Measurements from ENCODE around the gene JAGN1. TPM values are rescaled to one million over a fixed set of nuclear protein-coding genes. Genes with fewer than 3 reads are reported as not detected.

Gene JAGN1
- polyA plus RNA-seq, 1 donor (not counting 4 experiments of a cell fraction or from before 2014, with no cell fraction given), result 48.0 TPM

- H3K4me1 ChIP-seq (ENCODE audit: control insufficient read depth, extremely low read depth, insufficient read depth, low read length), result peaks cover 43% of the 10 kb centered on the region
- no peaks in the 10 kb centered on the region for H3K9me1 ChIP-seq (ENCODE audit: control insufficient read depth, extremely low read depth, insufficient read depth, low read length)
- no peaks in the 10 kb centered on the region for H3K27me3 ChIP-seq (ENCODE audit: control insufficient read depth, extremely low read depth, insufficient read depth, low read length)
- H3K4me3 ChIP-seq (ENCODE audit: control insufficient read depth in 2 of 3, extremely low read depth in 1 of 3, insufficient read depth in 2 of 3, low read depth in 1 of 3, low read length in 3 of 3), result no peak overlapping the region
- no peak for TF ChIP-seq EZH2 (IDR thresholded peaks at IDR 0.05; ENCODE audit: low read length)
- no peak for TF ChIP-seq CTCF (optimal IDR thresholded peaks at IDR 0.05 in 1 of 3, IDR thresholded peaks at IDR 0.05 in 1 of 3, conservative IDR thresholded peaks at IDR 0.05 in 1 of 3; ENCODE audit: extremely low read depth in 1 of 3, insufficient read depth in 2 of 3, low read length in 3 of 3)
- H4K20me1 ChIP-seq (ENCODE audit: control insufficient read depth, extremely low read depth, insufficient read depth, low read length), result no peaks in the 10 kb centered on the region
- FAIRE-seq (no peak), DNase-seq (ENCODE audit: low read depth, low spot score) (no peak)
- H3K27ac ChIP-seq (ENCODE audit: control insufficient read depth, insufficient read depth, low read length), result no peak overlapping the region
- no peaks in the 10 kb centered on the region for H3K9me3 ChIP-seq (ENCODE audit: control insufficient read depth, low read depth, low read length)
- no peaks in the 10 kb centered on the region for H3K79me2 ChIP-seq (ENCODE audit: control insufficient read depth, insufficient read depth, low read length)
- H3K9ac ChIP-seq (ENCODE audit: control insufficient read depth, extremely low read depth, insufficient read depth, low read length), result no peak overlapping the region
- H2AFZ ChIP-seq (ENCODE audit: control insufficient read depth, low read length), result no peak overlapping the region
- peaks cover 10 to 11% of the 10 kb centered on the region in 2 experiments for H3K36me3 ChIP-seq (ENCODE audit: control insufficient read depth in 2 of 2, extremely low read depth in 1 of 2, insufficient read depth in 2 of 2, low read length in 2 of 2)
- dilution Hi-C loops (cut with MboI; ENCODE audit: extremely low pct_ligation_motif_present, low sequenced_read_pairs), result no loop called here
- H3K4me2 ChIP-seq (ENCODE audit: control insufficient read depth, extremely low read depth, insufficient read depth, low read depth, low read length), result no peak overlapping the region
These were observed 23.6 kb downstream of the JAGN1 start for GRCh38 chr3:9914011-9914410.

- dilution Hi-C loops (cut with MboI; ENCODE audit: extremely low pct_ligation_motif_present, low sequenced_read_pairs), result no loop called here
- H3K4me1 ChIP-seq (ENCODE audit: control insufficient read depth, extremely low read depth, insufficient read depth, low read length), result peaks cover 43% of the 10 kb centered on the region
- H3K27ac ChIP-seq (ENCODE audit: control insufficient read depth, insufficient read depth, low read length), result no peak overlapping the region
These were observed 24.3 kb downstream of the JAGN1 start for GRCh38 chr3:9914559-9915253.

More at GRCh38 chr3:9914559-9915253, 24.3 kb downstream of the JAGN1 start:
- no peak overlapping the region for H2AFZ ChIP-seq (ENCODE audit: control insufficient read depth, low read length)
- FAIRE-seq (no peak), DNase-seq (ENCODE audit: low read depth, low spot score) (no peak)
- peaks cover 10 to 11% of the 10 kb centered on the region in 2 experiments for H3K36me3 ChIP-seq (ENCODE audit: control insufficient read depth in 2 of 2, extremely low read depth in 1 of 2, insufficient read depth in 2 of 2, low read length in 2 of 2)
- H3K9me3 ChIP-seq (ENCODE audit: control insufficient read depth, low read depth, low read length), result no peaks in the 10 kb centered on the region
- no peaks in the 10 kb centered on the region for H4K20me1 ChIP-seq (ENCODE audit: control insufficient read depth, extremely low read depth, insufficient read depth, low read length)
- no peaks in the 10 kb centered on the region for H3K79me2 ChIP-seq (ENCODE audit: control insufficient read depth, insufficient read depth, low read length)
- no peak for TF ChIP-seq EZH2 (IDR thresholded peaks at IDR 0.05; ENCODE audit: low read length)
- TF ChIP-seq CTCF (optimal IDR thresholded peaks at IDR 0.05 in 1 of 3, IDR thresholded peaks at IDR 0.05 in 1 of 3, conservative IDR thresholded peaks at IDR 0.05 in 1 of 3; ENCODE audit: extremely low read depth in 1 of 3, insufficient read depth in 2 of 3, low read length in 3 of 3), result no peak
- no peak overlapping the region for H3K4me3 ChIP-seq (ENCODE audit: control insufficient read depth in 2 of 3, extremely low read depth in 1 of 3, insufficient read depth in 2 of 3, low read depth in 1 of 3, low read length in 3 of 3)
- H3K27me3 ChIP-seq (ENCODE audit: control insufficient read depth, extremely low read depth, insufficient read depth, low read length), result no peaks in the 10 kb centered on the region
- H3K9me1 ChIP-seq (ENCODE audit: control insufficient read depth, extremely low read depth, insufficient read depth, low read length), result no peaks in the 10 kb centered on the region
- H3K4me2 ChIP-seq (ENCODE audit: control insufficient read depth, extremely low read depth, insufficient read depth, low read depth, low read length), result no peak overlapping the region
- H3K9ac ChIP-seq (ENCODE audit: control insufficient read depth, extremely low read depth, insufficient read depth, low read length), result no peak overlapping the region

Data from keratinocyte (primary cell).